Stromal cell of bone marrow (primary cell): ENCODE data around the gene GPC5.
"Not testable (repeated sequence)": the region's sequence is repeated elsewhere in the genome, so short reads cannot be mapped to it uniquely, and the experiment has no call there.

Source experiments
- DNase-seq: peaks from one replicate; pipeline ENCODE4 v3.0.0-alpha.2; 2012; ENCODE audit warnings: low read depth

The GPC5 gene

GRCh38 chr13:92463134-92463533, 1064.7 kb downstream of the GPC5 start:
- no peak for DNase-seq

GRCh38 chr13:92473765-92474475, 1075.5 kb downstream of the GPC5 start:
- no peak for DNase-seq

GRCh38 chr13:92480387-92480786, 1082.0 kb downstream of the GPC5 start:
- no peak for DNase-seq

- not testable (repeated sequence) for DNase-seq
Measured at GRCh38 chr13:92482790-92483189, 1084.4 kb downstream of the GPC5 start.

DNA sequence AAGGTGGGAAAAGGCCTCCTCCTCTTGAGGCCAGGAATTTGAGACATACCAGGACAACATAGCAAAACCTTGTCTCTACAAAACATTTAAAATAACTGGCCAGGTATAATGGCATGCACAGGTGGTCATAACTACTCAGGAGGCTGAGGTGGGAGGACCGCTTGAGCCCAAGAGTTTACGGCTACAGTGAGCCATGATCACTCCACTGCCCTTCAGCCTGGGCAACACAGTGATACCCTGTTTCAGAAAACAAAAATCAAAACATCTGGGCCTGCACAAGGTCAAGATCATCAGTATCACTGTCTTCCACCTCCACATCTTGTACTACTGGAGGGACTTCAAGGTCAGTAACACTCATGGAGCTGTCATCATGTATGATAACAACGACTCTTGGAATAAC, 1085.5 kb downstream of the GPC5 start:
- DNase-seq: no peak

DNA sequence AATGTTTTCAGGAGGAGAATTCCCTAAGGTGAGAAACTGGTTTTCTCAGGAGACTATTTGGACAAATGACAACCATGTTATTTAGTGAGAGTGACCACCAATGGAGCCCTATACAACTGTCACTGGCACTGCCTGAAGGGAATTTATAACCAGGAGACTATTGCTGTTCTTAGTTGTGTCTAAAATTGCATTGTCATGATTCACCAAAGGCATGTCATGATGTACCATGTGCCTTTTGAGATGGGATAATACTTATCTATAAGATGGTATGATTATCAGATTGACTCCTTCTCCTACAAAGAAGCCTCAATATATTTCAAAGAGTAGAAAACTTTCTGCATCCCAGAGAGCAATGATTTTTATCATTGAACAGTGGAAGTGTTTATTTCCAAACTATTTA, 1088.8 kb downstream of the GPC5 start:
- no peak for DNase-seq

DNA sequence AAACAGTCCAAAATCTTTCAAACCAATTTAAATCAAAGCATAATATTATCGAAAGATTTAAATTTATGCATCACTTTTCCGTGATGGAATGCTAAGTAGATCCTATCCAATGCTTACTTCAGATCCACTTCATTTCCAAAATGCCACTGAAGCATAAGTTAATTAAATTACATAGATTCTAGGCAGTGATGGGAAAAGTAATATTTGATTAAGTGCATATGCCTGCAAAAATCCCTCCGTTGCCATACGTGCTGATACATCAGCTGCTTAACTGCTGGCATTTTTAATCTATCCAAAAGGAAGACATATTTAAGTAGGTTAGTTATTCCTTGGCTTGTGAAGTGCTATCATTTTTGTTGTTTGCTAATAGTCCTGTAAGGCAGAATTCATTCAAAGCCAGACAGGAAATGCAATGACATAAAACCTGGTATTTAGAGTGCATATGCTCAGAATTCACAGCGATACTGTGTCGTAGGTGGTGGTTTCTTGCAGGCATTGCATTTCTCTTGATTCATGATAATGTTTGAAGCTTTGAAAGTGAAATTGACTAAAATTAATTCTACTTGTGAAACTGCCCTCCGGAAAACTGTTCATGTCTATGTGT, 1089.9 kb downstream of the GPC5 start:
- DNase-seq: no peak

DNA sequence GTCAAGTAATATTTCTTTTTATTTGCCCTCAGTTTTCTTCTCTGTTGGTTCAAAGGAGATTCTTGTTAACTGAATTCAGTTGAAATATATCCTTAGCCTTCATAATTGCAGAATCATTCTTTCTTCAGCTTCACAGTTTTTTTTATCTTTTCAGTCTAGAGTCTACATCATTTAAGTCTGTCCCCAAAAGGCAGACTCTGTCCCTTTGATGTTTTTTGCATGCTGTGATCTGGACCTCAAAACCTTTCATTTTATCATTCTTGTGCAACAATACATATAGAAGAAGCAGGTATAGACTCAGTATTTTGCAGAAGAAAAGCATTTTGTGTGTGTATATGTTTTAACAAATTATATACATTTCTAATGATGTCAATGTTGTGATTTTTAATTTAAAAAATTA, 1093.4 kb downstream of the GPC5 start:
- no peak for DNase-seq

GRCh38 chr13:92494915-92495314, 1096.5 kb downstream of the GPC5 start:
- no peak for DNase-seq

DNA sequence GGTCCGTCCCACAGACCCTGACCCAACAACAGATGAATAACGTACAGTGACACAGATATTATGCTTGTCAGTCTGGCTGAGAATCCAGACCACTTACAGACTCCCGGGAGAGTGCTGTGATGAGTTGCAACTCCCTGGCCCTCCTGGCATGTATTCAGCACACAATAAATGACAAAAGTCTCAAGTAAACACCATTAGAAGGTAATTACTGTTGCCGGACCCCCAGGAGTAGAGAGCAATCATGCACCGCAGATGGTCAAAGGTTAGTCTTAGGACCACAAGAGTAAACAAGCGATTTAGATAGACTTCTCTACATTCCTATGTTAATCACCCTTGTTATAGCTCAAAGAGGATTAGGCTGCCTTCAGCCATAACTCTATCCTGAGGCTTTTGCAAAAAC, 1101.8 kb downstream of the GPC5 start:
- DNase-seq: no peak

DNA sequence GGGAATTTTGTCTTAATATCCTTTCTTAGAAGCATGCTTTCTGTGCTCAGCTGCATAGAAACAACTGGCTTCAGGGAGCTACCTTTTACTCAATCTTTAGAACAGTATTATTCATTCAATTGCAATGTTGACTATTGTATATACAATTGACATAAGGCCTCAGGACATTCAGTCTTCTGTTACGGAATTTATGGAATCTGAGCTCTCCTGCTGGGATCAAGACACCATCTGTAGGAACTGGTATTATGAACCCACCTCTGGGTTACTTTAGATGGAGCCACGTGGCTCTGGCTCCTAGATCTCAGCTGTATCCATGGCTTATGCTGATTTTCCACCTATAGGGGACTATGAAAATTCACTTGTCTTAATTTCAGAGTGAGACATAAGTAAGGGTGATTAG, 1112.0 kb downstream of the GPC5 start:
- DNase-seq: no peak

DNA sequence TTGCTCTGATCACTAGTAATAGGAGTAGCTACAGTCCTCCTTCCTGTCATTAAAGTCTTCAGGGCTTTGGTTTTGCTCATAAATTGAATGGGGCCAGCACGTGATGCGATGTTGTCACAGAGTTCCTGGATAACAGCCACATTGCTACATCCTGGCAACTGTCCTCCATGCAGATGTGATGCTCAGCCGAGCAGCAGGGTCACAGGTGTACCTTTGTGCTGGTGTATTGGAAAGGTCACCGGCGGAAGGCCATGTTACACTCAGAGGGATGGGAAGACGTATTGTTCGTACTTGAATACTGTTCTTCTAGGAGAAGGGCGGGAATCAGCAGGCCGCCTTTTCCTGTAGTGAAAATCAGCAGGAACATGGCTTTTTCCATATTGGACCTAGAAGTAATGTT, 1114.4 kb downstream of the GPC5 start:
- DNase-seq: no peak

GRCh38 chr13:92513672-92514071, 1115.3 kb downstream of the GPC5 start:
- DNase-seq: no peak

DNA sequence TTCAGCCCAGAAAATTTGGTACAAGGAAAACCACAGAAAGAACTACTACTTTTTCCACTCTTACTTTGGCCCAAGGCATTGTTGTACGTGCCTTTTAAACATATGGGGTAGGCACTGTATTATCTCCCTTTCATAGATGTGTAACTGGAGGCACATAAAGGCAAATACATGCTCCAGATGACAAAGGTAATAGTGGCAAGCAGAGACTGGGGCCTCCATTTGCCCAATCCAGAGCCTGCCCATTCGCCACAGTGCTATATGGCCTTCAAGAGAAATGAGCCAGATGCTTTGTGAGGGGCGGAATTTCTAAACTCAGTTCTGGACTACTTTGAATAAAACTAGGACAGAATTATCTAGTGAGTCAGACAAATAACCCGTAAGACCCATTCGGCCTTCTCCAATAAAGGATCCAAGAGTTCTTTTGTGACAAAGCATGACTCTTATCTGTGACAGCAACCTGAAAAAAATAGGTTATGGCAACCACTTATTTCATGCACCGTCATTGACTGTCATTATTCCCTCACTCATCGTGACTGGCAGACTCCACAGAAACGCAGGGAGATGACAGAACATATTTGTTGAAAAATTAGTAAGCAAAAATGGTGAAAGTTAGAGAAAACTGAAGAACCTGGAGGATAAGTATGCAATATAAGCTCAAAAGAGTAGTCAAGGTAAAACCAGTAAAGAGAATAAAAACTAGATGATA, 1116.2 kb downstream of the GPC5 start:
- no peak for DNase-seq

- DNase-seq: not testable (repeated sequence)
Measured at GRCh38 chr13:92516878-92517277, 1118.5 kb downstream of the GPC5 start.

GRCh38 chr13:92518622-92519021, 1120.2 kb downstream of the GPC5 start:
- DNase-seq: not testable (repeated sequence)

DNA sequence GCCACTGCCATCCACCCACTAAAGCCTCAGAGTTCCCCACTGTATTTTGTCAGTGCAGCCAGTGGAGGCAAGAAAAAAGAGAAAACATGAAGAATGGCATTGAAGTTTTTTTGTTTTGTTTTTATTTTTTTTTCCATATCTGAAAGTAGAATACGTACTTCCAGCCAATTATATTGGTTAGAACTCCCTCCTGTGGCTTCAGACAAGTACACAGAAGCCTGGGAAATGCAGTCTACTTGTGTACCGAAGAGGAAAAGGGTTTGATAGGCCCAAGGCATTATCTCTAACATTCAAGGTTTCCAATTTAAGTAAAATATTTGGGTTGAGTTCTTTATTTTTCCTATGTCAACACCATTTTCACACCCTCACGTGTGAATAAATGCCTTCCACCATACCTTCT, 1131.9 kb downstream of the GPC5 start:
- DNase-seq: no peak

GRCh38 chr13:92535222-92536006, 1137.0 kb downstream of the GPC5 start:
- DNase-seq: no peak

DNA sequence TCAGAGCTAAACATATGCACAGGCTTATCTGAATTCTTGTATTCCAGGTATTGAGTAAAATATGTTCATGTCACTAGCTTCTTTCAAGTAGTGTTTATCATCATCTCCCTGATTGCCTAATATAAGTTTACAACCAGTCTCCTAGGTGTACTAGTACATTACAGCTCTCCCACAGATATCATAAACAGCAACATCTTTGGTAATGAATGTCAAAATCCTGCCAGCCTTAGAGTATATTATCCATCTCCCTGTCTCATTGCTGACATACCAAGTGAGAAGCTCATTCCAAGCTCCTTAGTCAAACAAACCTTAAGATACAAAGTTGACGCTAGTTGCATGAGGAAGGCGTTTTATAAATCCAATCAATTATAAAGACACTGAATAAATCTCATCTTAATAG, 1139.0 kb downstream of the GPC5 start:
- no peak for DNase-seq

DNA sequence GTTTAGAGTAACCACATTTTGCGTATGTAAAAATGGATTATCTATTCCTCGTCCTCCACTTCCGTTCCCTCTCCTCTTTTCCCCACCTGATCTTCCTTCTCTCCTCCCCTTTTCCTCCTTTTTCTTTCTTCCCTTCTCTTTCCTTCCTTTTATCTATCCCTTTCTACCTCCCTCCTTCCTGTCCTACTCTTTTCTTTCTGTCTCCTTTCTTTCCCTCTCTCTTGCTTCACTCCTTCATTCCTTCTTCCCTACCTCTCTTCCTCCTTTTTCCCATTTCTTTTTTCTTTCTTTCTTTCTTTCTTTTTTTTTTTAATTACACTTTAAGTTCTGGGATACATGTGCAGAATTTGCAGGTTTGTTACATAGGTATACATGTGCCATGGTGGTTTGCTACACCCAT, 1139.7 kb downstream of the GPC5 start:
- no peak for DNase-seq

- not testable (repeated sequence) for DNase-seq
Measured at GRCh38 chr13:92539148-92539547, 1140.7 kb downstream of the GPC5 start.

- no peak for DNase-seq
Measured at GRCh38 chr13:92547266-92547665, 1148.8 kb downstream of the GPC5 start.

DNA sequence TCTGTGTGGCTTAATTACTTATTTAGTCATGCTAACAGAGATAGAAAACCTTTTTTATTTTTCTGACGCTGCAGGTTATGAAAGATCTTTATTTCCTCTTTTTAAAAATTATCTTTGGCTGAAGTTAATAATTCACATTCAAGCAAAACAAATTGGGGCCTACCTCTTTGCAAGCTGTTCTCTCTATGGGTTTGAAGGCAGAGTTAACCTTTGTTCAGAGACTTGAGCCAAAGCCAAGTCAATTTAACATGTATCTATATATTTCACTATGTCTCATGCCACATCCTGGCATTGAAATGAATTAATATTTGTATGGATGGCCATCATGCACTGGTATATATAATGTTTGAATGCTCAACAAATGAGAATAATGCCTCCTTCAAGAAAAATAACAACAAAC, 1150.9 kb downstream of the GPC5 start:
- no peak for DNase-seq
